GM21529 (cell line): ENCODE measurements around the gene OGFRL1.

ENCODE experiments used
- ATAC-seq: cut with Tn5 transposase; IDR thresholded peaks from one replicate; pipeline ENCODE4 v1.9.1; 2021; ENCODE audit not compliant: unreplicated experiment

The OGFRL1 gene

GRCh38 chr6:71333050-71333449 is 44.4 kb downstream of the OGFRL1 start:
- ATAC-seq = no peak

- ATAC-seq = no peak
Observed at GRCh38 chr6:71333697-71334096, 45.1 kb downstream of the OGFRL1 start.

- ATAC-seq = peak; percentile 70
Observed at GRCh38 chr6:71334768-71335167, 46.2 kb downstream of the OGFRL1 start.

GRCh38 chr6:71335544-71335943 is 46.9 kb downstream of the OGFRL1 start:
- ATAC-seq = no peak

GRCh38 chr6:71336901-71337300 is 48.3 kb downstream of the OGFRL1 start:
- ATAC-seq = no peak

- ATAC-seq = no peak
Observed at GRCh38 chr6:71338540-71339316, 50.1 kb downstream of the OGFRL1 start.

- no peak for ATAC-seq
Observed at GRCh38 chr6:71342772-71343171, 54.2 kb downstream of the OGFRL1 start.

GRCh38 chr6:71345476-71346333 is 57.1 kb downstream of the OGFRL1 start:
- no peak for ATAC-seq

GRCh38 chr6:71346334-71346694 is 57.7 kb downstream of the OGFRL1 start:
- no peak for ATAC-seq

GRCh38 chr6:71347119-71347518 is 58.5 kb downstream of the OGFRL1 start:
- ATAC-seq = no peak

GRCh38 chr6:71349395-71349794 is 60.8 kb downstream of the OGFRL1 start:
- ATAC-seq = no peak

- ATAC-seq = no peak
Observed at GRCh38 chr6:71349976-71350615, 61.5 kb downstream of the OGFRL1 start.

GRCh38 chr6:71351190-71351589 is 62.6 kb downstream of the OGFRL1 start:
- ATAC-seq = no peak
